Hypothalamus (tissue), 51 donors: Measurements from ENCODE around the gene PODXL2.

ENCODE experiments used
- DNase-seq, 51 donors: peaks; one replicate each; lab custom pipeline; 2025; lab: John Stamatoyannopoulos, UW

The PODXL2 gene

DNA sequence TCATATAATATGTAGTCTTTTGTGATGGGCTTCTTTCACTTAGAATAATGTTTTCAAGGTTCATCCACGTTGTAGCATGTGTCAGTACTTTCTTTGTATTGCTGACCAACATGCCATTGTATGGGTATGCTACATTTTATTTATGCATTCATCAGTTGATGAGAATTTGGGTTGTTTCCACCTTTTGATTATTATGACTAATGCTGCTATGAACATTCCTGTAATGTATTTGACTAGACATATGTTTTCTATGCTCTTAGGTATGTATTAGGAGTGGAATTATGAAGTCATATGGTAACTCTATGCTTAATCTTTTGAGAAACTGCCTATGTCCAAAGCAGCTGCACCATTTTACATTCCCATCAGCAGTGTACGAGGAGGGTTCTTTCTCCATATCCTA, 3.2 kb upstream of the PODXL2 start:
- no peak for DNase-seq

- DNase-seq: no peak
Observed at GRCh38 chr3:127628426-127628787, 578 bp upstream of the PODXL2 start.

DNA sequence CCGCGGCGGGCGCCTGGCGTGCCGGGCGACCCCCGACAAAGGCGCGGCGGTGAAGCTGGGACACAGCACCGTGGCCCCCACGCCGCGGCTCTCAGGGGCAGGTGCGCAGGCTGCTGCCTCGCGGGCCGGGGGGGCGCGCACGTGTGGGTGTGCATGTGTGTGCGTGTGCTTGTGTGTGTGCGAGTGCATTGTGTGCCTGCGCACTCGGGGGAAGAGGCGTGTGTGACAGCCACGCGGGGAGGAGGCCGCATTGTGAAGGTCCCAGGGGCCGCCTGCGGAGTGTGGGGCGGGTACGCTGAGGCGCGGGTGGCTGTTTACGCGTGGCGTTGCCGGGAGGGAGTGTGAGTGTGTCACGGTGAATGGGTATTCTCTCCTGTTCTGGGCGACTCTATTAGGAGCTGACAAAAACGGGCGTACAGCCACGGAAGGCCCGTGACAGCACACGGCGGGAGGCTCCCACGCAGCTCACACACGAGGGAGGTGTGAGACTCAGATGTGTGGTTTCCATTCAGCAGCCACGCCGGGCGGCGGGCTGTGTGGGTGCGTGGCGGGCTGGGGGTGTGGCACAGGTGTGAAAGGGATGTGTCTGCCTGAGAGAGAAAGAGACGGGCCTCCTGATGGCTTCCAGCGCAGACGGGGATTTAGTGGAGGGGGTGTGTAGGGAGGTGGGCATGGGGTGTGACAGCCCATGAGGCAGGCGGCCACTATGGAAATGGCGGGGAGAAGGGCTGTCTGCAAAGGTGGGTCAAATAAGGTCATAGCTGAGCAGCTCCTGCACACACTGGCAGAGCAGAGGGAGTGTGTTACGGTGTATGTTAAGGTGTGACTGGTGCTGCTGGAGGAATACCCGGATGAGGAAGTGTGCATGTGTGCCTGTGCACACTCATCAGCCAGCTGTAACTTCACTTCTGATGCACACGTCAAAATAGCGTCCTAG, 750 bp downstream of the PODXL2 start:
- DNase-seq: peak in 9 of 51 donors; percentile 12 to 58 (median 30)

DNA sequence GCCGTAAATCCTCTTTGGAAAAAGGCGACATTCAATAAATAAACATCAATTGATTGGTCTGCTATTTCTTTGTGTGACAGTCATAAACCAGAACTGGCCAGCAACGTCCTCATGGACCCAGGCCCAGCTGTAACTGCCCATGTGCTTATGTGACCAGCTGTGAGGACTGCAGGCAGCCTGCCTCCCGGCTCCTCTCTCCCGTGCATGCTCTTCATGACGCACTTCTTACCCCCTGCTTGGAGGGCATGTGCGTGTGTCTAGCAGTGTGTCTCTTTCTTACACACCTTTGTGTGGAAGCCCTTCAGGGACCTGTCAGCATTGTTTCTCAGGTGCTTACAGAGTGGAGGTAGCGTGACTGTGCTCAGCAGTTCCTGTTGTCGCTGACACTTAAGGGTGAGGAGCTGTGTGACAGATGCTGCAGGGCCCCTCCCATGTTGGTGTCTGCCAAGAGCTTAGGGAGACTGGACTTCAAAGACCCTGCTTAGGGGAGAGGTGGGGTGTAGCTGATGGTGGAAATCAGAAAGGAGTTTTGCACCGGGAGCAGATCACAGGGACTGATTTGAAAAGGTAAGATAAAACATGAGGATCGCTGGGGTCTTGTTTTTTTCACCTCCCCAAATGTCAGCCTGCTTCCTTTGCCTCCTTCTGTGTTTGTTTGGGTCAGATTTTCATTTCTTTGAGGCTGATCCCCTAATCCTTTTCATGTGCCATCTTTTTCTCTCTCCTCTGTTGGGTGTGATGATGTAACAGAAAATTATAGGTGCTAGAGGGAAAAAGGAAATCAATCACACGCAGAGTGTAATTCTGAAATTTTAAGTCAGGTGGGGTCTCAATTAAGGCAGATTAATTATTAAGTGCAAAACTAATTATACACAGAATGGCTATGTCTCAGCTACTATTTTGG, 2.1 kb downstream of the PODXL2 start:
- no peak for DNase-seq

DNA sequence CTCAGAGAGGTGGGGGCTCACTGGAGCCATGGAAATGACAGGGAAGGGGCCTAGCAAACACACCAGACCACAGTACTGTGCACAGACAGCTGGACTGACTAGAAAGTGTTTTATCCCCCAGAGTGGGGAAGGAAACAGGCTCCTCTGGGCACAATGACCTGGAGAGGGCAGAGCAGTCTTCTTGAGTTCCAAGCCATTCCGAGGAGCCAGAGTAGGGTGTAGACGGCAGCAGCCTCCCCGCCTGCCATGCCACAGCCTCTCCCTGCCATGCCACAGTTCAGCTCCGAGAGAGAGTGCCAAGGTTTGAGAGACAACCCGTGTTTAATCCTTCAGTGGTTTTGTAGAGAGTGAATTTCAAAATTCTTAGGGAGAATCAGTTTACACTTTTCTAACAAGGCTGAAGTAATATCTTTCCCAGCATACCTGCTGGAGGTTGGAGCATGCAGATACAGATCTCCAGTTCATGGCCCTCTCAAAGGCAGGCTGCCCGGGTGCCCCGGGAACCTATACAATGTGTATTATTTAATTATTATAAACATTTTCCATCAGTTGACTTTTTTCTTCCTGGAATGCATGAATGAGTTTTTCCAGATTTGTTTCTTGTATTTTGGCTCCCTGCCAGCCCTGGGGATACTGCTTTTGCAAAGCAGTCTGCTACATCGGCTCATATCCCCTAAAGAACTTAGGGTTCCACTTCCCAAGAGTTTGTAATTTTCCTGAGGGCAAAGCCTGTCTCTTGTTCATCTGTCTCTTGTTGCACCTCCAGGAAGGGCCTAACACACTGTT, 3.2 kb downstream of the PODXL2 start:
- no peak for DNase-seq

GRCh38 chr3:127634653-127635052, 5.7 kb downstream of the PODXL2 start:
- DNase-seq: no peak

- DNase-seq: no peak
Observed at GRCh38 chr3:127637546-127637945, 8.6 kb downstream of the PODXL2 start.

DNA sequence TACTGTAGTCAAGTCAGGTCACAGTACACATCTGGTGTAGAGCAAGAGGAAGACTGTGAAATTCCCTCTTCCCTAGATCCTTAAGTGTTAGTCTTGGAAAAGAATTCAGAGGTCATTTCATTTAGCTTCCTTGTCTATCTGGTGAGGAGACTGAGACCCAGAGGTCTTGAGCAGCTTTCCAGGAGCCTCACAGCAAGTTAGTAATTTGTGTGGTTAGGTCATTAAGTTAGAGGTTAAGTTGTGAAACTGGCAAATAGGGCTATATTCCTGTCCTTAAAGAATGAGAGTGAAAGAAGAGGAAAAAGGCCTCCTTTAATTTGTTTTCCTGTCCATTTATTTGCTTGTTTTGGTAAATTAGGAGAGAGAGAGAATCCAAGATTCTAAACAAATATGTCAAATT, 9.0 kb downstream of the PODXL2 start:
- no peak for DNase-seq

- DNase-seq: no peak
Observed at GRCh38 chr3:127639173-127640041, 10.4 kb downstream of the PODXL2 start.

- DNase-seq: no peak
Observed at GRCh38 chr3:127640042-127640355, 11.0 kb downstream of the PODXL2 start.

- DNase-seq: no peak
Observed at GRCh38 chr3:127644641-127645370, 15.8 kb downstream of the PODXL2 start.

GRCh38 chr3:127645371-127646015, 16.5 kb downstream of the PODXL2 start:
- DNase-seq: no peak

DNA sequence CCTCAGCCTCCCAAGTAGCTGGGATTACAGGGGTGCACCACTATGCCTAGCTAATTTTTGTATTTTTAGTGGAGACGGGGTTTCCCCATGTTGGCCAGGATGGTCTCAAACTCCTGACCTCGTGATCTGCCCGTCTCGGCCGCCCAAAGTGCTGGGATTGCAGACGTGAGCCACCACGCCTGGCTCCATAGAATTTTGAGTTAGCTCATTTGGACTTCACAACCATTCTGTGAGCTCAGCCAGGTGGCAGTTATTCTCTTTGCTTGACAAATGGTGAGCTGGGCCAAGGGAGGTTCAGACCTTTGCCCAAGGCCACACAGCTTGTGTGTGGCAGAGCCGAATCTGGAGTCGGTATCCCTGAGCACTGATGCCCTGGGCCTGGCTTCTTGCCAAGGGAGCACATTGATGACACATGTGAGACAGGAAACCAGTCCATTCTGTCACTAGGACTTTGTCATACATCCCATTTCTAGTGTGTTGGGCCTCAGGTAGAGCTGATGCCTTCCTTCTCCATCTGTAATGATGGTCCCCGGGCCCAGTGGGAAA, 17.6 kb downstream of the PODXL2 start:
- DNase-seq: no peak

DNA sequence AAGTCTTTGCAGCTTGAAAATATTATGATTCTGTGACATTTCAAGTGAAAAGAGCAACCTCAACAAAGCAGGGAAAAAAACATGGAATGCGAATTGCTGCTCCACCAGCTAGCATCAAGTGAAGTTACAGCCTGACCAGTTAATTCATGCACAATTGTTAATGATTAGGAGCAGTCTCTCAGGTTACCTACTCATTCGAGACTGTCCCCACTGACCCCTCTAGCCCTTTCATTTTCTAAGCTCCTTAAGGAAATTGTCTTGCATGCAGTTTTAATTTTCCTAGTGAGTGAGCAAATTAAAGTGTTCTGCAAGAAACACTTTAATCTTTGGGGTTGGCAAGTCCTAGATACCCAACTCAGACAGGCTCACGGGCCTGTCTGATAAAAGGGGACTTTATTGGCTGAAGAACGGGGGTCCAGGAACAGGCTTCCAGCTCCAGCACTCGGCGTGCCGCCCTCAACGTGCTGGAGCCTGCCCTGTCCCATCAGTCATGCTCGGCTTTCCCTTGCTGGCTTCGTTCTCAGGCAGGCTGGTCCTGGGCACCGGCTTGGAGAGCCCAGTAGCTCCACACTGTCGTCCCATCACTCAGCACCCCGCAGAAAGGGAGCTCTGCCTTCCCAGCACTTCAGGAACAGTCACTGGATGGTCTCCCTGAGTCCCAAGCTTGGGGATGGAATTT, 18.3 kb downstream of the PODXL2 start:
- DNase-seq: no peak

DNA sequence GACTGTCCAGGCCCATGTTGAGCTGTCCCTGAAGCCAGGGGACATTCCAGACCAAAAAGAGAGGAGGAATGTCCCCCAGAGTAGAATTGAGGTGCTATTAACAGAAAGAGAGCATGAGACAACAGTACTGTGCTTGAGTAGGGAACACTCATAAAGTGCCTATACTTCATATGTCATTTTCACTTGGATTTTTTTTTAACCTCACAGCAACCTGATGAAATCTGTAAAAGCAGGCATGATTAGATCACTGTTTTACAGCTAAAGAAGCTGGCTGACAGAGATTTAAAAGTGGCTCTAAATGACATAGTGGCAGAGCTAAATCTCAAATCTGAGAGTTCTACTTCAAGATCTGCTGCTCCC, 18.8 kb downstream of the PODXL2 start:
- DNase-seq: no peak

DNA sequence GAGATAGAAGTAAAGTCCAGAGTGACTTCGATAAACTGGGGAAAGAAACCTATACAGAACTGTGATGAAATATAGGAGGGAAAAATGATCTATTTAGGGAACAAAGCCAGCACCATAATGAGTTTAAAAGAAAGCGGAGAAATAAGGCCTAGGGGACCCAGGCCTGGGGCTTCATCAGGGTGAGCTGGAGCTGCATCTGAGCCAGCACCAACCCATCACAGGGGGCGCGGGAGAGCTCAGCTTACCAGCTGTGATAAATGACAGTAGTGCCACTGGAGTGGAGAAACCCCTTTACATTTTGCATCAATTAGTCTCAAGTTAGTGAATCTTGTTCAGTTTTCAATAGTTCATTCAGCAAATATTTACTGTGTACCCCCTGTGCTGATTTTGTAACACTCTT, 21.3 kb downstream of the PODXL2 start:
- DNase-seq: no peak

DNA sequence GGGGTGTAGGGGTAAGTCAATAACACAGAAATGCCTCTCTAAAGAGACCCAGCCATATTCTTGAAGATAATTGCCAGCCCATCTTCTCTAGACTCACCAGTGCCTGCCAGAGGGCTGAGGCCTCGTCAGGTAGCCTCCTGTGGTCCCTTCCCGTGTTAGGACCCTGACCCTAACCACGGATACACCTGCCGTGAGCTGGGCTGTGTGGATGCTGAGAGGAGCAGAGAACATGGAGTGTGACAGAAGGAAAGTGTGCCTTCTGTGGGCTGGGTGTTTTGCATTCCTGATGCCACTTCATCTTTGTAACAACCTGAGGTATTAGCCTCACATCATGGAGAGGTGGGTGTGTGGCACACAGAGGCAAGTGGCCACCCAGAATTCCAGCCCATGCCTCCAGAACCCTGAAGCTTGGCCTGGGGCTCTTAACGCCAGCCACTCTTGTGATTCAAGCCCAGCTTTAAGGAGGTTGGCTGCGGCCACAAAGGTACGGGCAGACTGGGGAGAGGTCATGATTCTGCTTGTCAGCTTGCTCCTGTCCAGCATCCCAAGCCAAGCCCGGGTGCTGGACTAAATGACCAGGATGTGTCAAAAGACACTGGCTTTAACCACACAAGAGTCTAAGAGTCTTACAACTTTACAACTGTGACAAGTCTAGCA, 22.7 kb downstream of the PODXL2 start:
- no peak for DNase-seq
